GM18499 (cell line): ENCODE results near the gene OLIG1.

ENCODE experiments used
- ATAC-seq: cut with Tn5 transposase; IDR thresholded peaks from one replicate; pipeline ENCODE4 v1.9.1; 2021; ENCODE audit warnings: moderate number of reproducible peaks; ENCODE audit not compliant: insufficient read depth, unreplicated experiment

The OLIG1 gene, protein sequence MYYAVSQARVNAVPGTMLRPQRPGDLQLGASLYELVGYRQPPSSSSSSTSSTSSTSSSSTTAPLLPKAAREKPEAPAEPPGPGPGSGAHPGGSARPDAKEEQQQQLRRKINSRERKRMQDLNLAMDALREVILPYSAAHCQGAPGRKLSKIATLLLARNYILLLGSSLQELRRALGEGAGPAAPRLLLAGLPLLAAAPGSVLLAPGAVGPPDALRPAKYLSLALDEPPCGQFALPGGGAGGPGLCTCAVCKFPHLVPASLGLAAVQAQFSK

GRCh38 chr21:33069994-33070743 is at the start of gene OLIG1:
OLIG1 (plus strand) TSS chr21:33070141; CDS start chr21:33070247, 106 bp downstream.
- no peak for ATAC-seq

DNA sequence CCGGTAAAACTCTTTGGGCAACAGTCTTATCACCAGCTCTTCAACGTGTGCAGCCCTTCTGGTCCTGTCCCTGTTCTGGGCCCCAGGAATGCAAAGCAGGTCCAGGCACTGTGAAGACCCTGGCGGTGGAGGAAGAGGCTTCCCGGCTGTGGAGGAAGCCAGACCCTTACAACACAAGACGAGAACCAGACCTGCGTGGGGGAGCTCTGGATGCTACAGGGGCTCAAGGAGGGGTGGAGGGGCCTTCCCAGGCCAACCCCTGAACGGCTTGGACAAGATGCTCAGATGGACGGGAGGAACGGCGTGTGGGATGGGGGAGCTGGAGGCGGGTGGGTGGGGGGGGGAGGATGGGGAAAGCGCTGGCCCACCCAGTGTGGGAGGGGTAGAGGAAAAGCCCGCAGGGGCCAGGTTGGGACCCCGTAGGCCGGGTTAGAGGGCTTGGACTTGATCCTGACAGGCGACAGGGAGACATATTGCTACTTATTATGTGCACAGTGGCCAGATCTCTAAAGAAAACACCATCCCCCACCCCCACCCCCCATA is 49.3 kb upstream of the OLIG1 start:
- ATAC-seq = no peak

GRCh38 chr21:33021150-33021549 is 48.8 kb upstream of the OLIG1 start:
- ATAC-seq = no peak

DNA sequence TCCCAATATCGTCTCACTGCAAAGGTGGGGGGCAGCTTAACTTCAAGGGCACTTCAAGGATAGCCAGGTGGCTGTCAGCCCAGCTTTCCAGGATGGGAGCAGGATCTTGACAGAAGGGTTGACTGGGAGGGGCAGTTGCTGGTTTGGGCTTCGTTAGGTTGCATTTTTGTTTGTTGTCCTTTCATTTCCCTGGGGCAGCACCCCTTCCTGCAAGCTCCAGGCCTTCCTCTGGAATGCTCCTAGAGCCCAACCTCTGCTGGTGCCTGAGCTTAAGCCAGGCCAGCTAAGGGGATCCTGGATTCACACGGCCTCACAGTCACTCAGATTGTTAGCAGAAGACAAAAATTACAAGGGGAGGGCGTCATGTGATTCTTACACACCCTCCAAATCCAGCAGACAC is 48.3 kb upstream of the OLIG1 start:
- no peak for ATAC-seq

DNA sequence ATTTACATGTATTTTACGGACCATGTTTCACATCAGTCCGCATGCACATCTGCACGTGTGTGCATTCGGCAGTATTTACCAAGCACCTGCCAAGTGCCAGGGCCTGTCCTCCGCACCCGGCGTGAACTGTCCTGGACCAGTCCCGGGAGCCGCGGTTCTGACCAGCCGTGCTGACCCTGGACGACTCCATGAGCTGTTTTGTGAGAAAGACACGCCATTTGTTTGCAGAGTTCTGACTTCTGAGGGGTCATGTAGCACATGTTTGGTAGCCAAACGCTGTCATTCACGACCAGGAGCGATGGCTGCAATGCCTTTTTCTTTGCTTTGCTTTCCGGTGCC is 47.5 kb upstream of the OLIG1 start:
- no peak for ATAC-seq

DNA sequence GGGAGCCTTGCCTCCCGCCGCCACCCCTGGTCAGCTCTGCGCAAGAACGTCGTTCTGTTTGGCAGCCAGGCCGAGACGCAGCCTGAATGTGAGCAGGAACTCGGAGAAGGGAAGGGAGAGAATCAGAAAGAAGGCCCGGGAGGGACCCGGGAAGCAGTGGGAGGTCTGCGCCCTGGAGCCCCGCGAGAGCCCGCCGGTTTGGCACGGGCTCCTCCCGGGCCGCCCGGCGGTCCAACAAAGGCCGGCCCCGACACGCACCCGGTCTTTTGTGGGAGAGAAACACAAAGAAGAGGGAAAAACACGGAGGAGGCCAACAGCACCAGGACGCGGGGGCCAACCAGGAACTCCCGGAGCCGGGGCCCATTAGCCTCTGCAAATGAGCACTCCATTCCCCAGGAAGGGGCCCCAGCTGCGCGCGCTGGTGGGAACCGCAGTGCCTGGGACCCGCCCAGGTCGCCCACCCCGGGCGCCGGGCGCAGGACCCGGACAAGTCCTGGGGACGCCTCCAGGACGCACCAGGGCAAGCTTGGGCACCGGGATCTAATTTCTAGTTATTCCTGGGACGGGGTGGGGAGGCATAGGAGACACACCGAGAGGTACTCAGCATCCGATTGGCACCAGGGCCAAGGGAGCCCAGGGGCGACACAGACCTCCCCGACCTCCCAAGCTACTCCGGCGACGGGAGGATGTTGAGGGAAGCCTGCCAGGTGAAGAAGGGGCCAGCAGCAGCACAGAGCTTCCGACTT is 46.9 kb upstream of the OLIG1 start:
- no peak for ATAC-seq

DNA sequence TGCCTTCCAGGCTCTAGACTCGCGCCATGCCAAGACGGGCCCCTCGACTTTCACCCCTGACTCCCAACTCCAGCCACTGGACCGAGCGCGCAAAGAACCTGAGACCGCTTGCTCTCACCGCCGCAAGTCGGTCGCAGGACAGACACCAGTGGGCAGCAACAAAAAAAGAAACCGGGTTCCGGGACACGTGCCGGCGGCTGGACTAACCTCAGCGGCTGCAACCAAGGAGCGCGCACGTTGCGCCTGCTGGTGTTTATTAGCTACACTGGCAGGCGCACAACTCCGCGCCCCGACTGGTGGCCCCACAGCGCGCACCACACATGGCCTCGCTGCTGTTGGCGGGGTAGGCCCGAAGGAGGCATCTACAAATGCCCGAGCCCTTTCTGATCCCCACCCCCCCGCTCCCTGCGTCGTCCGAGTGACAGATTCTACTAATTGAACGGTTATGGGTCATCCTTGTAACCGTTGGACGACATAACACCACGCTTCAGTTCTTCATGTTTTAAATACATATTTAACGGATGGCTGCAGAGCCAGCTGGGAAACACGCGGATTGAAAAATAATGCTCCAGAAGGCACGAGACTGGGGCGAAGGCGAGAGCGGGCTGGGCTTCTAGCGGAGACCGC is 46.3 kb upstream of the OLIG1 start:
- ATAC-seq = no peak

DNA sequence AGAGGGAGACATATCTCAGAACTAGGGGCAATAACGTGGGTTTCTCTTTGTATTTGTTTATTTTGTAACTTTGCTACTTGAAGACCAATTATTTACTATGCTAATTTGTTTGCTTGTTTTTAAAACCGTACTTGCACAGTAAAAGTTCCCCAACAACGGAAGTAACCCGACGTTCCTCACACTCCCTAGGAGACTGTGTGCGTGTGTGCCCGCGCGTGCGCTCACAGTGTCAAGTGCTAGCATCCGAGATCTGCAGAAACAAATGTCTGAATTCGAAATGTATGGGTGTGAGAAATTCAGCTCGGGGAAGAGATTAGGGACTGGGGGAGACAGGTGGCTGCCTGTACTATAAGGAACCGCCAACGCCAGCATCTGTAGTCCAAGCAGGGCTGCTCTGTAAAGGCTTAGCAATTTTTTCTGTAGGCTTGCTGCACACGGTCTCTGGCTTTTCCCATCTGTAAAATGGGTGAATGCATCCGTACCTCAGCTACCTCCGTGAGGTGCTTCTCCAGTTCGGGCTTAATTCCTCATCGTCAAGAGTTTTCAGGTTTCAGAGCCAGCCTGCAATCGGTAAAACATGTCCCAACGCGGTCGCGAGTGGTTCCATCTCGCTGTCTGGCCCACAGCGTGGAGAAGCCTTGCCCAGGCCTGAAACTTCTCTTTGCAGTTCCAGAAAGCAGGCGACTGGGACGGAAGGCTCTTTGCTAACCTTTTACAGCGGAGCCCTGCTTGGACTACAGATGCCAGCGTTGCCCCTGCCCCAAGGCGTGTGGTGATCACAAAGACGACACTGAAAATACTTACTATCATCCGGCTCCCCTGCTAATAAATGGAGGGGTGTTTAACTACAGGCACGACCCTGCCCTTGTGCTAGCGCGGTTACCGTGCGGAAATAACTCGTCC is 45.5 kb upstream of the OLIG1 start:
- no peak for ATAC-seq

DNA sequence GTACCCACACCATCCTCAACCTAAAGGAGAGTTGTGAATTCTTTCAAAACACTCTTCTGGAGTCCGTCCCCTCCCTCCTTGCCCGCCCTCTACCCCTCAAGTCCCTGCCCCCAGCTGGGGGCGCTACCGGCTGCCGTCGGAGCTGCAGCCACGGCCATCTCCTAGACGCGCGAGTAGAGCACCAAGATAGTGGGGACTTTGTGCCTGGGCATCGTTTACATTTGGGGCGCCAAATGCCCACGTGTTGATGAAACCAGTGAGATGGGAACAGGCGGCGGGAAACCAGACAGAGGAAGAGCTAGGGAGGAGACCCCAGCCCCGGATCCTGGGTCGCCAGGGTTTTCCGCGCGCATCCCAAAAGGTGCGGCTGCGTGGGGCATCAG is 44.8 kb upstream of the OLIG1 start:
- no peak for ATAC-seq

DNA sequence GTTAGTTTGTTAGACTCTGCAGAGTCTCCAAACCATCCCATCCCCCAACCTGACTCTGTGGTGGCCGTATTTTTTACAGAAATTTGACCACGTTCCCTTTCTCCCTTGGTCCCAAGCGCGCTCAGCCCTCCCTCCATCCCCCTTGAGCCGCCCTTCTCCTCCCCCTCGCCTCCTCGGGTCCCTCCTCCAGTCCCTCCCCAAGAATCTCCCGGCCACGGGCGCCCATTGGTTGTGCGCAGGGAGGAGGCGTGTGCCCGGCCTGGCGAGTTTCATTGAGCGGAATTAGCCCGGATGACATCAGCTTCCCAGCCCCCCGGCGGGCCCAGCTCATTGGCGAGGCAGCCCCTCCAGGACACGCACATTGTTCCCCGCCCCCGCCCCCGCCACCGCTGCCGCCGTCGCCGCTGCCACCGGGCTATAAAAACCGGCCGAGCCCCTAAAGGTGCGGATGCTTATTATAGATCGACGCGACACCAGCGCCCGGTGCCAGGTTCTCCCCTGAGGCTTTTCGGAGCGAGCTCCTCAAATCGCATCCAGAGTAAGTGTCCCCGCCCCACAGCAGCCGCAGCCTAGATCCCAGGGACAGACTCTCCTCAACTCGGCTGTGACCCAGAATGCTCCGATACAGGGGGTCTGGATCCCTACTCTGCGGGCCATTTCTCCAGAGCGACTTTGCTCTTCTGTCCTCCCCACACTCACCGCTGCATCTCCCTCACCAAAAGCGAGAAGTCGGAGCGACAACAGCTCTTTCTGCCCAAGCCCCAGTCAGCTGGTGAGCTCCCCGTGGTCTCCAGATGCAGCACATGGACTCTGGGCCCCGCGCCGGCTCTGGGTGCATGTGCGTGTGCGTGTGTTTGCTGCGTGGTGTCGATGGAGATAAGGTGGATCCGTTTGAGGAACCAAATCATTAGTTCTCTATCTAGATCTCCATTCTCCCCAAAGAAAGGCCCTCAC is 44.2 kb upstream of the OLIG1 start, which contains the start of gene OLIG2:
Gene OLIG2 (plus strand): TSS at position 447 of the 954 bp plus-strand sequence. CDS start 928 bp downstream, outside the sequence.
- ATAC-seq = no peak

- no peak for ATAC-seq
Measured at GRCh38 chr21:33026443-33026858, 43.5 kb upstream of the OLIG1 start.

- ATAC-seq = no peak
Measured at GRCh38 chr21:33026878-33027400, 43.0 kb upstream of the OLIG1 start.

GRCh38 chr21:33027401-33028286 is 42.3 kb upstream of the OLIG1 start:
- ATAC-seq = no peak

- ATAC-seq = no peak
Measured at GRCh38 chr21:33028287-33028670, 41.7 kb upstream of the OLIG1 start.

- no peak for ATAC-seq
Measured at GRCh38 chr21:33028773-33029384, 41.1 kb upstream of the OLIG1 start.

GRCh38 chr21:33029385-33029921 is 40.5 kb upstream of the OLIG1 start:
- ATAC-seq = no peak
